ENCODE results near the gene MUC7.

MUC7 gene

DNA sequence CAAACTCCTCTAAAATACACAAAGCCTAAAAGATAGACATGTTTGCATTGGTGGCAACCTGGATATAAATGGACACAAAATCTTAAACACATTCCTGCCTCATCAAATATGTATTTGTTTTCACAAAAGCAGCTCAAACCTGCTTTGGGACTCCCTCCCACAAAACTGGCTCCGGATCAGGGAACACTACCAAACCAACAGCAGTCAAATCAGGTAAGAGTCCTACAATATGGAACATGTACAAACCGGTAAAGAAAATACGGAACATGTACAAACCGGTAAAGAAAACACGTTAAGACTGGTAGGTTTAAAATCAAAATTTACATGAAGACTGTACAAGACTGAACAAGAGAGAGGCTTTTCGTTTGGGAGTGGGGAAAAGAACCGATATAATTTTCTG, 50.6 kb downstream of the MUC7 start:
- no peak overlapping the region for H3K4me3 ChIP-seq (ENCODE audit: low read depth, low read length)
- no peaks in the 10 kb centered on the region for H3K79me2 ChIP-seq
- H3K36me3 ChIP-seq (ENCODE audit: control insufficient read depth, insufficient read depth, low read length) = no peaks in the 10 kb centered on the region
- H2AFZ ChIP-seq = no peak overlapping the region
- no peak overlapping the region for H3K9ac ChIP-seq
- no peak overlapping the region for H3K4me2 ChIP-seq (ENCODE audit: low read length)
- no peak overlapping the region for H3K27ac ChIP-seq
- H3K9me3 ChIP-seq (ENCODE audit: control insufficient read depth, low read length) = no peaks in the 10 kb centered on the region
- TF ChIP-seq CTCF (IDR thresholded peaks at IDR 0.05) = no peak
- no peaks in the 10 kb centered on the region for H3K27me3 ChIP-seq (ENCODE audit: control insufficient read depth, insufficient read depth, low read length)
- H3K4me1 ChIP-seq = no peaks in the 10 kb centered on the region

DNA sequence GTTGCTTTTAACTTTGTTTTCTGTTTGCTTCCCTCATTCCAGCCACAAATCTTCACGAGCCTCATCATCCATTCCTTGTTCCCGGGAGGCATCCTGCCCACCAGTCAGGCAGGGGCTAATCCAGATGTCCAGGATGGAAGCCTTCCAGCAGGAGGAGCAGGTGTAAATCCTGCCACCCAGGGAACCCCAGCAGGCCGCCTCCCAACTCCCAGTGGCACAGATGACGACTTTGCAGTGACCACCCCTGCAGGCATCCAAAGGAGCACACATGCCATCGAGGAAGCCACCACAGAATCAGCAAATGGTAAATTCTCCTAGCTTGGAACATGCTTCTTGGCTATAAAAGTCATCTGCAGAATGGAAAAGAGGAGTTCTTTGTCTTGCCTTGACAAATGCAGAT, 59.0 kb downstream of the MUC7 start:
- Histone ChIP-seq H3K79me2 (no peaks in the 10 kb centered on the region), H2AFZ (no peak overlapping the region), H3K4me3 (ENCODE audit: low read depth, low read length) (no peak overlapping the region), H3K9me3 (ENCODE audit: control insufficient read depth, low read length) (no peaks in the 10 kb centered on the region), H3K4me2 (ENCODE audit: low read length) (no peak overlapping the region), H3K4me1 (no peaks in the 10 kb centered on the region), H3K27me3 (ENCODE audit: control insufficient read depth, insufficient read depth, low read length) (no peaks in the 10 kb centered on the region), H3K36me3 (ENCODE audit: control insufficient read depth, insufficient read depth, low read length) (no peaks in the 10 kb centered on the region), H3K27ac (no peak overlapping the region), H3K9ac (no peak overlapping the region)
- no peak for TF ChIP-seq CTCF (IDR thresholded peaks at IDR 0.05)

GRCh38 chr4:70531981-70532380, 60.0 kb downstream of the MUC7 start:
- no peaks in the 10 kb centered on the region for H3K36me3 ChIP-seq (ENCODE audit: control insufficient read depth, insufficient read depth, low read length)
- H3K4me2 ChIP-seq (ENCODE audit: low read length) = no peak overlapping the region
- H3K4me3 ChIP-seq (ENCODE audit: low read depth, low read length) = no peak overlapping the region
- H3K79me2 ChIP-seq = no peaks in the 10 kb centered on the region
- no peak for TF ChIP-seq CTCF (IDR thresholded peaks at IDR 0.05)
- no peak overlapping the region for H2AFZ ChIP-seq
- no peaks in the 10 kb centered on the region for H3K4me1 ChIP-seq
- H3K27ac ChIP-seq = no peak overlapping the region
- no peaks in the 10 kb centered on the region for H3K27me3 ChIP-seq (ENCODE audit: control insufficient read depth, insufficient read depth, low read length)
- H3K9ac ChIP-seq = no peak overlapping the region
- no peaks in the 10 kb centered on the region for H3K9me3 ChIP-seq (ENCODE audit: control insufficient read depth, low read length)

All from parathyroid adenoma (tissue), 2 donors.